Hepatocyte (in vitro differentiated cells): ENCODE data around the gene IFI30. TPM values are rescaled to one million over a fixed set of nuclear protein-coding genes. Genes with fewer than 3 reads are reported as not detected.

Source experiments
- DNase-seq: peaks from one replicate; pipeline ENCODE4 v3.0.0-alpha.2; 2016; ENCODE audit warnings: low spot score
- H2AFZ ChIP-seq: fragments of 200-600 bp; sonication (generic); 2 replicates; pipeline ENCODE4 v1.6.0; 2016; ENCODE audit warnings: antibody characterized with exemption, mild to moderate bottlenecking
- H3K27ac ChIP-seq: fragments of 200-600 bp; sonication (generic); 2 replicates; pipeline ENCODE4 v1.5.1; 2016; ENCODE audit warnings: mild to moderate bottlenecking
- H3K27me3 ChIP-seq: fragments of 200-600 bp; sonication (generic); 2 replicates; pipeline ENCODE4 v1.6.1; 2016
- H3K36me3 ChIP-seq: fragments of 200-600 bp; sonication (generic); replicated peaks from 2 replicates; pipeline ENCODE4 v1.5.1; 2016; ENCODE audit warnings: low read depth; ENCODE audit not compliant: insufficient read depth
- H3K4me1 ChIP-seq: fragments of 200-600 bp; sonication (generic); 2 replicates; pipeline ENCODE4 v1.5.1; 2016; ENCODE audit warnings: mild to moderate bottlenecking, moderate library complexity; ENCODE audit not compliant: insufficient read depth
- H3K4me2 ChIP-seq: fragments of 200-600 bp; sonication (generic); 2 replicates; pipeline ENCODE4 v1.6.0; 2016
- H3K4me3 ChIP-seq: fragments of 200-600 bp; sonication (generic); 2 replicates; pipeline ENCODE4 v1.5.1; 2016; ENCODE audit warnings: mild to moderate bottlenecking
- H3K79me2 ChIP-seq: fragments of 200-600 bp; sonication (generic); 2 replicates; pipeline ENCODE4 v1.6.0; 2017; ENCODE audit warnings: mild to moderate bottlenecking
- H3K9me2 ChIP-seq: fragments of 200-600 bp; sonication (generic); replicated peaks from 2 replicates; pipeline ENCODE4 v1.6.0; 2017; ENCODE audit warnings: mild to moderate bottlenecking; ENCODE audit not compliant: insufficient read depth
- H3K9me3 ChIP-seq: fragments of 200-600 bp; sonication (generic); 2 replicates; pipeline ENCODE4 v1.5.1; 2016; ENCODE audit warnings: low read depth, mild to moderate bottlenecking
- H4K20me1 ChIP-seq: fragments of 200-600 bp; sonication (generic); 2 replicates; pipeline ENCODE4 v1.6.0; 2016; ENCODE audit warnings: mild to moderate bottlenecking; ENCODE audit not compliant: insufficient read depth, poor library complexity, severe bottlenecking
- CTCF ChIP-seq: fragments of 200-600 bp; sonication (generic); IDR thresholded peaks from 2 replicates; pipeline ENCODE4 v1.5.1; 2016; ENCODE audit warnings: antibody characterized with exemption, mild to moderate bottlenecking; ENCODE audit not compliant: poor library complexity
- EZH2 ChIP-seq: fragments of 200-600 bp; sonication (generic); IDR thresholded peaks from 2 replicates; pipeline ENCODE4 v1.6.1; 2016; ENCODE audit warnings: antibody characterized with exemption, mild to moderate bottlenecking, borderline replicate concordance
- EZH2phosphoT487 ChIP-seq: fragments of 200-600 bp; sonication (generic); IDR thresholded peaks from one replicate; pipeline ENCODE4 v1.6.1; 2018; ENCODE audit warnings: antibody characterized with exemption, mild to moderate bottlenecking, low read depth, moderate library complexity; ENCODE audit not compliant: unreplicated experiment, severe bottlenecking
- WGBS: methylation state at CpG from one replicate; pipeline ENCODE4 v1.1.6; 2016; ENCODE audit warnings: low lambda C conversion rate; ENCODE audit errors: missing lambda C conversion rate; 5-methylcytosine and 5-hydroxymethylcytosine counted together
- polyA plus RNA-seq: library from polyadenylated mRNA; unstranded; fragments of >200 nt; fragmentation: Nextera tagmentation; extraction: Ambion mirVana; gene quantifications from 2 replicates; pipeline ENCODE4 v1.2.1, GENCODE V29; 2016
- total RNA-seq: library from RNA; depleted of rRNA; stranded (reverse); fragments of >200 nt; gene quantifications from 2 replicates; pipeline ENCODE4 v1.2.3, GENCODE V29; 2014

Gene IFI30
- total and polyA plus RNA-seq, 2 experiments from 2014 or later = 95.7 to 170 TPM

DNA sequence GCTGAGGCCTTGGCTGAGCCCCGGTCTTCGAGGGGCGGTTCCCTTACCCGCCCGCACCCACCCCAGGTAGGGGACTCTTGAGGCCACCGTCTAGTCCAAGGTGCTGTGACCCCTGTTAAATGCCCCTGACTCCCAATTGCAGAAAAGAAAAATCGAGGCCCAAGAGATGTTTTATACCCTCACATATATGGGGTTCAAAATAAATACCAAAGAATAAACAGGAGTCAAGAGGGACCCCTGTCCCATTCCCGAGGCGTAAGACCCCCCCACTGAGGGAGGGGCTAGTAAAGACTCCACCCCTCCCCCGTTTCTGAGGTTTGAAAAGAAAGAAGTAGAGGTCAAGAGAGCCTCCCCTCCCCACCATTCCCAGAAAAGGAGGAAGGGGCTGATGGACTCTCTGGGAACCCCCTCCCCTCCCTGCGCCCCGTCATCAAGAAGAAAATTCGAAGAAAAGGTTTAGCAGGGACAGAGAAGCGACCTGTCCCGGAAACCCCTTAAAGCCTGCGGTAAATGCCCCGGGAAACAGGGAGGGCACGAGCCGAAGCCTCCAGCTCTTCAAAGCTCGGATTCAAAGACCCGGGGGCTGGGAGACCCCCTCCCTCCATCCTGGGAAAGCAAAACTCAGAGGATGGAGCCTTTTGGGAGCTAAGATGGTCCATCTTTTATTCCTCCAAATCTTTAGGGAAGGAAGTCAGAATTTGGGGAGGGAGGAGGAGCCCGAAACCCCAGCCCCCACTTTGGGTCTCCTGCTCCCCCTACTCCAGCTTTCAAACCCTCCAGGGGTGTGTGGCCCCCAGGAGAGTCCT, 31.0 kb downstream of the IFI30 start:
- peaks cover 10% of the 10 kb centered on the region for H3K4me1 ChIP-seq
- DNase-seq = peak; percentile 87
- no peaks in the 10 kb centered on the region for H4K20me1 ChIP-seq
- no peaks in the 10 kb centered on the region for H3K79me2 ChIP-seq
- WGBS = under 1% methylated on average over 22 of the region's 22 CpGs
- TF ChIP-seq EZH2phosphoT487 = no peak
- TF ChIP-seq EZH2 = no peak
- TF ChIP-seq CTCF = no peak
- no peaks in the 10 kb centered on the region for H3K27me3 ChIP-seq
- no peaks in the 10 kb centered on the region for H3K9me2 ChIP-seq
- no peaks in the 10 kb centered on the region for H3K9me3 ChIP-seq
- peak overlapping the region; percentile 52 for H3K4me3 ChIP-seq
- no peaks in the 10 kb centered on the region for H3K36me3 ChIP-seq
- H2AFZ ChIP-seq = peak overlapping the region; percentile 23
- peak overlapping the region; percentile 96 for H3K27ac ChIP-seq
- peak overlapping the region; percentile 92 for H3K4me2 ChIP-seq

DNA sequence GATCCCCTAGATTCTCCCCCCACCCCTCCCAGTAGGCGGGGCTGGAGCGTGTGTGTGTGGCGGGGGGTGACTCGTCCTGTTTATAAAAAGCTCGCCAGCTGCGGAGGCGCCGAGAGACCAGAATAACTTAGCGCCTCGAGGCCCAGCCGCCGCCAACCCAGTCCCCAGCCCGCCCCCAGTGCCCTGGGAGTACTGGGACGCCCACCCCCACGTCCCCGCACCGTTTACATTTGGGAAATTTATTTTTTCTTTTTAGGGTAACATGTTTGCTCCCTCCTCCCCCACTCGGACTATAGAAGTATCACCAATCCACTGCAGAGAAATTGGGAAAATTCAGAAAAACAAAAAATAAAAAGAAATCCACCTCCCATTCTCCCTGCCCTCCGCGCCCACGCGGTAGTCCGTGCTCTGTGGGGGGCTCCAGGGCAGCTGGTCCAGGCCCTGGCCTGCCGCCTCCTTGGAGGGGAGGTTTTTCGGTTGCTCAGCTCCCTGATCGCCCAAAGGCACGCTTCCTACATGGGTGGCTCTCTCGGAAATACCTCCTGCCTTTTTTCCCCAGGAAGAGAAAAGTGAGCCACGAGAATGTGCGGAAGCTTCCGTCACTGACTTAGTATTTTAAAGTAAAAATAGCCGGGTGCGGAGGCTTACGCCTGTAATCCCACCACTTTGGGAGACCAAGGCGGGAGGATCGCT, 31.7 kb downstream of the IFI30 start:
- Histone ChIP-seq H3K79me2 (no peaks in the 10 kb centered on the region), H3K4me3 (peak overlapping the region; percentile 52), H3K4me2 (peak overlapping the region; percentile 92), H3K27ac (peak overlapping the region; percentile 96), H4K20me1 (no peaks in the 10 kb centered on the region), H3K36me3 (no peaks in the 10 kb centered on the region), H3K9me2 (no peaks in the 10 kb centered on the region), H3K27me3 (no peaks in the 10 kb centered on the region), H3K4me1 (peaks cover 10% of the 10 kb centered on the region), H3K9me3 (no peaks in the 10 kb centered on the region), H2AFZ (peak overlapping the region; percentile 23)
- 25% methylated on average over 24 of the region's 36 CpGs for WGBS
- TF ChIP-seq EZH2 = no peak
- no peak for TF ChIP-seq EZH2phosphoT487
- TF ChIP-seq CTCF = no peak
- peak; percentile 84 for DNase-seq

GRCh38 chr19:18206018-18206417, 32.4 kb downstream of the IFI30 start:
- peak overlapping the region; percentile 96 for H3K27ac ChIP-seq
- DNase-seq = peak; percentile 2
- no peaks in the 10 kb centered on the region for H3K9me3 ChIP-seq
- H3K4me2 ChIP-seq = peak overlapping the region; percentile 92
- H4K20me1 ChIP-seq = no peaks in the 10 kb centered on the region
- peaks cover 10% of the 10 kb centered on the region for H3K4me1 ChIP-seq
- no peaks in the 10 kb centered on the region for H3K36me3 ChIP-seq
- no peaks in the 10 kb centered on the region for H3K27me3 ChIP-seq
- no peak overlapping the region for H2AFZ ChIP-seq
- H3K79me2 ChIP-seq = no peaks in the 10 kb centered on the region
- WGBS = 91% methylated on average over 12 of the region's 12 CpGs
- no peaks in the 10 kb centered on the region for H3K9me2 ChIP-seq
- no peak overlapping the region for H3K4me3 ChIP-seq
- TF ChIP-seq CTCF = no peak
- TF ChIP-seq EZH2phosphoT487 = no peak
- TF ChIP-seq EZH2 = no peak
